T-helper 17 cell (primary cell): Measurements from ENCODE around the gene CACNA1C. TPM values are rescaled to one million over a fixed set of nuclear protein-coding genes. Genes with fewer than 3 reads are reported as not detected.

Experiments used
- ATAC-seq: fragments of 150-1000 bp; cut with Tn5 transposase; 2 replicates; pipeline ENCODE4 v1.10.0; 2021; ENCODE audit warnings: mild to moderate bottlenecking, moderate library complexity
- DNase-seq, 3 donors: peaks; one replicate each; pipeline versions ENCODE4 v3.0.0 to v3.0.0-alpha.2; 2020 to 2021
- H3K9me3 ChIP-seq: one replicate; pipeline ENCODE4 v1.7.0; 2013; ENCODE audit warnings: low read length, mild to moderate bottlenecking; ENCODE audit not compliant: control insufficient read depth, poor library complexity, severe bottlenecking
- H3K27ac Mint-ChIP-seq: one replicate; pipeline ENCODE4 v1.8.0; 2022; ENCODE audit warnings: mild to moderate bottlenecking, moderate library complexity, mixed read lengths
- H3K27me3 Mint-ChIP-seq: one replicate; pipeline ENCODE4 v1.8.0; 2022; ENCODE audit warnings: mixed read lengths
- H3K36me3 Mint-ChIP-seq: one replicate; pipeline ENCODE4 v1.8.0; 2022; ENCODE audit warnings: low read depth, mixed read lengths
- H3K4me1 Mint-ChIP-seq: one replicate; pipeline ENCODE4 v1.8.0; 2022; ENCODE audit warnings: mild to moderate bottlenecking, mixed read lengths
- H3K4me3 Mint-ChIP-seq: one replicate; pipeline ENCODE4 v1.8.0; 2022; ENCODE audit warnings: mild to moderate bottlenecking, moderate library complexity, mixed read lengths
- total RNA-seq, 4 donors: library from RNA in 2 of 4; stranded (reverse) in 2 of 4; gene quantifications; one replicate each; pipeline ENCODE4 v1.2.3 and lab custom pipeline; 2022 to 2026

The CACNA1C gene
- total RNA-seq, 2 donors from 2014 or later = 0.02 to 0.18 TPM

GRCh38 chr12:2641207-2641606 lies 588.4 kb downstream of the CACNA1C start:
- ATAC-seq (no peak), DNase-seq (no peak)
- no peaks in the 10 kb centered on the region for H3K9me3 ChIP-seq
- no peak overlapping the region for H3K27ac Mint-ChIP-seq
- H3K4me1 Mint-ChIP-seq = peaks cover 16% of the 10 kb centered on the region
- H3K4me3 Mint-ChIP-seq = no peak overlapping the region
- peaks cover 8% of the 10 kb centered on the region for H3K36me3 Mint-ChIP-seq
- H3K27me3 Mint-ChIP-seq = peaks cover 71% of the 10 kb centered on the region

- H3K36me3 Mint-ChIP-seq = peaks cover 8% of the 10 kb centered on the region
- peaks cover 16% of the 10 kb centered on the region for H3K4me1 Mint-ChIP-seq
- ATAC-seq (no peak), DNase-seq (no peak)
- H3K27me3 Mint-ChIP-seq = peaks cover 74% of the 10 kb centered on the region
- H3K4me3 Mint-ChIP-seq = no peak overlapping the region
- no peak overlapping the region for H3K27ac Mint-ChIP-seq
- H3K9me3 ChIP-seq = no peaks in the 10 kb centered on the region
Observed at GRCh38 chr12:2641761-2642160, 589.0 kb downstream of the CACNA1C start.

- Mint-ChIP-seq H3K27me3 (peaks cover 77% of the 10 kb centered on the region), H3K4me1 (peaks cover 16% of the 10 kb centered on the region), H3K27ac (peak overlapping the region; percentile 78), H3K36me3 (peaks cover 8% of the 10 kb centered on the region), H3K4me3 (peak overlapping the region; percentile 66)
- ATAC-seq = peak; percentile 27
- H3K9me3 ChIP-seq = no peaks in the 10 kb centered on the region
- no peak for DNase-seq
Observed at GRCh38 chr12:2642176-2642892, 589.5 kb downstream of the CACNA1C start.

- Mint-ChIP-seq H3K27me3 (peaks cover 74% of the 10 kb centered on the region), H3K36me3 (peaks cover 5% of the 10 kb centered on the region), H3K27ac (peak overlapping the region; percentile 78), H3K4me1 (peaks cover 16% of the 10 kb centered on the region), H3K4me3 (peak overlapping the region; percentile 66)
- ATAC-seq (no peak), DNase-seq (no peak)
- no peaks in the 10 kb centered on the region for H3K9me3 ChIP-seq
Observed at GRCh38 chr12:2642896-2643425, 590.2 kb downstream of the CACNA1C start.

- Mint-ChIP-seq H3K4me1 (peaks cover 16% of the 10 kb centered on the region), H3K27ac (no peak overlapping the region), H3K4me3 (no peak overlapping the region), H3K27me3 (peaks cover 74% of the 10 kb centered on the region), H3K36me3 (peaks cover 3% of the 10 kb centered on the region)
- ATAC-seq (no peak), DNase-seq (no peak)
- H3K9me3 ChIP-seq = no peaks in the 10 kb centered on the region
Observed at GRCh38 chr12:2643576-2644135, 590.9 kb downstream of the CACNA1C start.

- DNase-seq = no peak
- H3K27ac Mint-ChIP-seq = no peak overlapping the region
- peaks cover 16% of the 10 kb centered on the region for H3K4me1 Mint-ChIP-seq
- H3K4me3 Mint-ChIP-seq = no peak overlapping the region
- H3K9me3 ChIP-seq = no peaks in the 10 kb centered on the region
- peaks cover 77% of the 10 kb centered on the region for H3K27me3 Mint-ChIP-seq
- peaks cover 3% of the 10 kb centered on the region for H3K36me3 Mint-ChIP-seq
- ATAC-seq = no peak
Observed at GRCh38 chr12:2644683-2645405, 592.1 kb downstream of the CACNA1C start.

- no peak for ATAC-seq
- peaks cover 77% of the 10 kb centered on the region for H3K27me3 Mint-ChIP-seq
- H3K36me3 Mint-ChIP-seq = peaks cover 3% of the 10 kb centered on the region
- H3K27ac Mint-ChIP-seq = no peak overlapping the region
- DNase-seq = no peak
- H3K9me3 ChIP-seq = no peaks in the 10 kb centered on the region
- H3K4me3 Mint-ChIP-seq = no peak overlapping the region
- peaks cover 15% of the 10 kb centered on the region for H3K4me1 Mint-ChIP-seq
Observed at GRCh38 chr12:2645460-2645859, 592.7 kb downstream of the CACNA1C start.

- no peak for ATAC-seq
Observed at GRCh38 chr12:2646341-2646740, 593.6 kb downstream of the CACNA1C start.

GRCh38 chr12:2647186-2647585 lies 594.4 kb downstream of the CACNA1C start:
- Mint-ChIP-seq H3K4me1 (peaks cover 9% of the 10 kb centered on the region), H3K27ac (no peak overlapping the region), H3K4me3 (no peak overlapping the region), H3K36me3 (peaks cover 3% of the 10 kb centered on the region), H3K27me3 (peaks cover 85% of the 10 kb centered on the region)
- ATAC-seq = no peak
- no peak for DNase-seq
- H3K9me3 ChIP-seq = no peaks in the 10 kb centered on the region

More at GRCh38 chr12:2646341-2646740, 593.6 kb downstream of the CACNA1C start:
- Mint-ChIP-seq H3K27ac (no peak overlapping the region), H3K4me1 (peaks cover 13% of the 10 kb centered on the region), H3K36me3 (peaks cover 3% of the 10 kb centered on the region), H3K4me3 (no peak overlapping the region), H3K27me3 (peaks cover 80% of the 10 kb centered on the region)
- H3K9me3 ChIP-seq = no peaks in the 10 kb centered on the region
- DNase-seq = no peak

GRCh38 chr12:2648406-2648805 lies 595.6 kb downstream of the CACNA1C start:
- H3K27me3 Mint-ChIP-seq = peaks cover 75% of the 10 kb centered on the region
- no peaks in the 10 kb centered on the region for H3K4me1 Mint-ChIP-seq
- no peak overlapping the region for H3K4me3 Mint-ChIP-seq
- no peak for ATAC-seq
- peaks cover under 1% of the 10 kb centered on the region for H3K36me3 Mint-ChIP-seq
- DNase-seq = no peak
- no peak overlapping the region for H3K27ac Mint-ChIP-seq
- H3K9me3 ChIP-seq = no peaks in the 10 kb centered on the region

GRCh38 chr12:2649201-2650030 lies 596.6 kb downstream of the CACNA1C start:
- Mint-ChIP-seq H3K4me3 (no peak overlapping the region), H3K27ac (no peak overlapping the region), H3K36me3 (no peaks in the 10 kb centered on the region), H3K27me3 (peaks cover 68% of the 10 kb centered on the region), H3K4me1 (no peaks in the 10 kb centered on the region)
- ATAC-seq (no peak), DNase-seq (no peak)
- H3K9me3 ChIP-seq = no peaks in the 10 kb centered on the region

- DNase-seq (no peak), ATAC-seq (no peak)
- no peaks in the 10 kb centered on the region for H3K4me1 Mint-ChIP-seq
- peaks cover 58% of the 10 kb centered on the region for H3K27me3 Mint-ChIP-seq
- H3K27ac Mint-ChIP-seq = no peak overlapping the region
- no peak overlapping the region for H3K4me3 Mint-ChIP-seq
- H3K9me3 ChIP-seq = no peaks in the 10 kb centered on the region
- no peaks in the 10 kb centered on the region for H3K36me3 Mint-ChIP-seq
Observed at GRCh38 chr12:2650261-2651067, 597.7 kb downstream of the CACNA1C start.
